GM06990 (cell line): ENCODE data around the gene OSBPL10.

Experiments
- DNase-seq: peaks from one replicate; pipeline ENCODE4 v3.0.0-alpha.2; 2011; ENCODE audit not compliant: insufficient read length; ENCODE audit errors: extremely low read depth
- H3K27me3 ChIP-seq: replicated peaks from 2 replicates; pipeline ENCODE4 v1.6.0; 2011; ENCODE audit warnings: low read length; ENCODE audit not compliant: control insufficient read depth, insufficient read depth
- H3K36me3 ChIP-seq: 2 replicates; pipeline ENCODE4 v1.5.1; 2011; ENCODE audit warnings: low read length; ENCODE audit not compliant: control insufficient read depth, insufficient read depth
- H3K4me3 ChIP-seq: replicated peaks from 2 replicates; pipeline ENCODE4 v1.5.1; 2011; ENCODE audit warnings: low read depth, mild to moderate bottlenecking, control low read depth, low read length
- TF ChIP-seq, protein P1 (sequence below): IDR thresholded peaks from 2 replicates; pipeline ENCODE4 v1.5.1; 2011; ENCODE audit warnings: low read length, control low read depth, mild to moderate bottlenecking, inconsistent platforms; ENCODE audit not compliant: insufficient read depth, poor library complexity, severe bottlenecking

OSBPL10 gene

GRCh38 chr3:31699309-31699953 lies 281.6 kb downstream of the OSBPL10 start:
- no peak for DNase-seq
- Histone ChIP-seq H3K4me3 (no peak overlapping the region), H3K27me3 (no peaks in the 10 kb centered on the region; the same call in 1 of the 2 replicates), H3K36me3 (no peaks in the 10 kb centered on the region)
- TF ChIP-seq, protein P1, sequence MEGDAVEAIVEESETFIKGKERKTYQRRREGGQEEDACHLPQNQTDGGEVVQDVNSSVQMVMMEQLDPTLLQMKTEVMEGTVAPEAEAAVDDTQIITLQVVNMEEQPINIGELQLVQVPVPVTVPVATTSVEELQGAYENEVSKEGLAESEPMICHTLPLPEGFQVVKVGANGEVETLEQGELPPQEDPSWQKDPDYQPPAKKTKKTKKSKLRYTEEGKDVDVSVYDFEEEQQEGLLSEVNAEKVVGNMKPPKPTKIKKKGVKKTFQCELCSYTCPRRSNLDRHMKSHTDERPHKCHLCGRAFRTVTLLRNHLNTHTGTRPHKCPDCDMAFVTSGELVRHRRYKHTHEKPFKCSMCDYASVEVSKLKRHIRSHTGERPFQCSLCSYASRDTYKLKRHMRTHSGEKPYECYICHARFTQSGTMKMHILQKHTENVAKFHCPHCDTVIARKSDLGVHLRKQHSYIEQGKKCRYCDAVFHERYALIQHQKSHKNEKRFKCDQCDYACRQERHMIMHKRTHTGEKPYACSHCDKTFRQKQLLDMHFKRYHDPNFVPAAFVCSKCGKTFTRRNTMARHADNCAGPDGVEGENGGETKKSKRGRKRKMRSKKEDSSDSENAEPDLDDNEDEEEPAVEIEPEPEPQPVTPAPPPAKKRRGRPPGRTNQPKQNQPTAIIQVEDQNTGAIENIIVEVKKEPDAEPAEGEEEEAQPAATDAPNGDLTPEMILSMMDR: no peak

- TF ChIP-seq, protein P1: no peak
- no peak for DNase-seq
- H3K36me3 ChIP-seq: no peaks in the 10 kb centered on the region
Observed at GRCh38 chr3:31696815-31697548, 284.1 kb downstream of the OSBPL10 start.

DNA sequence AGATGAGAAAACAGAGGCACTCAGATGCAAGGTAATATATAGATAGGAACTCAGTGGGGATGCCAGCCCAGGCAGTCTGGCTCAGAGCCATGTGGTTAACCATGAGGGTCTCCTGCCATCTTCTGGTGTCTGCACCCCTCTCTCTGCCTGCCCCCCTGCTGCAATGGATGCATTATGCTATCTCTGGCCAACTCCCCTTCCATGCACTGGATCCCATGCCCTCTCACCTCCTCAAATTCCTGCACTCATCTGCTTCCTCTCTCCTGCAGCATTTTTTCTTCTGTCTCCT lies 285.1 kb downstream of the OSBPL10 start:
- no peaks in the 10 kb centered on the region; the same call in 1 of the 2 replicates for H3K27me3 ChIP-seq
- DNase-seq: no peak
- TF ChIP-seq, protein P1: no peak
- H3K4me3 ChIP-seq: no peak overlapping the region
- H3K36me3 ChIP-seq: no peaks in the 10 kb centered on the region

More at GRCh38 chr3:31696815-31697548, 284.1 kb downstream of the OSBPL10 start:
- Histone ChIP-seq H3K27me3 (no peaks in the 10 kb centered on the region; the same call in 1 of the 2 replicates), H3K4me3 (no peak overlapping the region)

GRCh38 chr3:31695280-31696008 lies 285.6 kb downstream of the OSBPL10 start:
- Histone ChIP-seq H3K36me3 (no peaks in the 10 kb centered on the region), H3K27me3 (no peaks in the 10 kb centered on the region; the same call in 1 of the 2 replicates), H3K4me3 (no peak overlapping the region)
- DNase-seq: no peak
- TF ChIP-seq, protein P1: peak; percentile 57

GRCh38 chr3:31693346-31693745 lies 287.7 kb downstream of the OSBPL10 start:
- H3K27me3 ChIP-seq: no peaks in the 10 kb centered on the region
- no peak for DNase-seq
- no peak overlapping the region for H3K4me3 ChIP-seq
- H3K36me3 ChIP-seq: no peaks in the 10 kb centered on the region
- TF ChIP-seq, protein P1: no peak
